22Rv1 (cell line): ENCODE data around the gene IFT122.

ENCODE experiments used
- H3K27ac ChIP-seq: fragments of 450-650 bp; 2 replicates; pipeline ENCODE4 v1.5.1; 2017
- ZFX ChIP-seq: fragments of 450-650 bp; IDR thresholded peaks from 2 replicates; pipeline ENCODE4 v1.6.1; 2017; ENCODE audit warnings: antibody characterized with exemption, borderline replicate concordance
- TF ChIP-seq, protein P1 (sequence below): fragments of 450-650 bp; IDR thresholded peaks from 2 replicates; pipeline ENCODE4 v1.5.1; 2017; ENCODE audit warnings: mild to moderate bottlenecking

Gene IFT122

DNA sequence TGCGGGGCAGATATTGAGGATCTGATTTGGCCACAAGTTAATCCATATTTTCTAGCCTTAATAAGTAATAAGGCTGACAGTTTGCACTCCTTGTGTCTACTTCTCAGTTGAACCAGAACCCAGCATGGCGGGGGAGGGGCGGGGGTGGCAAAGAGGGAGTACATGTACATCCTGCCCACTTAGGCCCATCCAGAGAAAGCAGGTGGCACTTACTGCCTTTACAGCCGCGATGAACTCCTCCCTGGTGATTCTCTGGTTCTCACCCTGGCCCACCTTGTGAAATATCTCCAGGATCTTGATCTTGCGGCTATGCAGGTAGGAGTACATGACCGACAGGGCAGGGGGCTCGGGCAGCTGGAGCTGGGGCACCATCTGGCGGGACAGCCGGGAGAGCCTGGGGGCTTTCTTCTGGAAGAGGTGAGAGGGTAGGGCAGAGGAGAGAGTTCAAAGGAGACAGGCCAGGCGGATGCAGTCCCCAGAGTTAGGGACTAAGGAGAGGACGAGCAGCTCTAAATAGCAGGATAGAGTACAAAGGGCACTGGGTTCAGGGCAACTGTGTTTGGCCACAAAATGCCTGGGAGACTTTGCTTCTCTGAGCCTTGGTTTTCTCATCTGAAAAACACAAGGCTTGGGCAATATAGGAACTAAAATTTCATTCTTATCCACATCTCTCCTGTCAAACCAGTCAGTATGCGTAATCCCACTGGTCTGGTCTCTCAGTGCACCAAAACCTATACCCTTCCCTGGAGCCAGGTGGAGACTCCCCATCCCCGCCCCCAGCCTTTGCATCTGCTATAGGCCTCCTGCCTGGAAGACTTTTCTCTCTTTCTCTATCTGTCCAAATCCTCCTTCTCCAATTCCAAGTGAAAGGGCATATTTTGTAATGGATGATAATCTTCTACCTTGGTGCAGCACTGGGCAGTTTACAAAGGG lies 21.7 kb upstream of the IFT122 start:
- TF ChIP-seq, protein P1, sequence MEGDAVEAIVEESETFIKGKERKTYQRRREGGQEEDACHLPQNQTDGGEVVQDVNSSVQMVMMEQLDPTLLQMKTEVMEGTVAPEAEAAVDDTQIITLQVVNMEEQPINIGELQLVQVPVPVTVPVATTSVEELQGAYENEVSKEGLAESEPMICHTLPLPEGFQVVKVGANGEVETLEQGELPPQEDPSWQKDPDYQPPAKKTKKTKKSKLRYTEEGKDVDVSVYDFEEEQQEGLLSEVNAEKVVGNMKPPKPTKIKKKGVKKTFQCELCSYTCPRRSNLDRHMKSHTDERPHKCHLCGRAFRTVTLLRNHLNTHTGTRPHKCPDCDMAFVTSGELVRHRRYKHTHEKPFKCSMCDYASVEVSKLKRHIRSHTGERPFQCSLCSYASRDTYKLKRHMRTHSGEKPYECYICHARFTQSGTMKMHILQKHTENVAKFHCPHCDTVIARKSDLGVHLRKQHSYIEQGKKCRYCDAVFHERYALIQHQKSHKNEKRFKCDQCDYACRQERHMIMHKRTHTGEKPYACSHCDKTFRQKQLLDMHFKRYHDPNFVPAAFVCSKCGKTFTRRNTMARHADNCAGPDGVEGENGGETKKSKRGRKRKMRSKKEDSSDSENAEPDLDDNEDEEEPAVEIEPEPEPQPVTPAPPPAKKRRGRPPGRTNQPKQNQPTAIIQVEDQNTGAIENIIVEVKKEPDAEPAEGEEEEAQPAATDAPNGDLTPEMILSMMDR = no peak
- no peak for TF ChIP-seq ZFX
- no peak overlapping the region for H3K27ac ChIP-seq

DNA sequence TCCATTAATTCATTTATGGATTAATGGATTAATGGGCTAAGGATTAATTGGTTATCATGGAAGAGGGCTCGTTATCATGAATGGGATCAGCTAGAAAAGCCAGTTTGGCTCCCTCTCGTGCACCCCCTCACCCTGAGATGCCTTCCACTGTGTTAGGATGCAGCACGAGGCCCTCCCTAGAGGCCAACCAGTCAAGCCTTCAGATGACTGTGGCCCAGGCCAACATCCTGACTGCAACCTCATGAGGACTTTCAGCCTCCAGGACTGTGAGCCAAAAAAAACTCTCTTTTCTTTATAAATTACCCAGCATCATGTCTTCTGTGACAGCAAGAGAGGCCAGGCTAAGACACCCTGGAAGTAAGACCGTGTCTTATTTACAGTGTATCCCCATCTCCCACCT lies 20.5 kb upstream of the IFT122 start:
- TF ChIP-seq, protein P1 = no peak
- no peak for TF ChIP-seq ZFX
- H3K27ac ChIP-seq = no peak overlapping the region

DNA sequence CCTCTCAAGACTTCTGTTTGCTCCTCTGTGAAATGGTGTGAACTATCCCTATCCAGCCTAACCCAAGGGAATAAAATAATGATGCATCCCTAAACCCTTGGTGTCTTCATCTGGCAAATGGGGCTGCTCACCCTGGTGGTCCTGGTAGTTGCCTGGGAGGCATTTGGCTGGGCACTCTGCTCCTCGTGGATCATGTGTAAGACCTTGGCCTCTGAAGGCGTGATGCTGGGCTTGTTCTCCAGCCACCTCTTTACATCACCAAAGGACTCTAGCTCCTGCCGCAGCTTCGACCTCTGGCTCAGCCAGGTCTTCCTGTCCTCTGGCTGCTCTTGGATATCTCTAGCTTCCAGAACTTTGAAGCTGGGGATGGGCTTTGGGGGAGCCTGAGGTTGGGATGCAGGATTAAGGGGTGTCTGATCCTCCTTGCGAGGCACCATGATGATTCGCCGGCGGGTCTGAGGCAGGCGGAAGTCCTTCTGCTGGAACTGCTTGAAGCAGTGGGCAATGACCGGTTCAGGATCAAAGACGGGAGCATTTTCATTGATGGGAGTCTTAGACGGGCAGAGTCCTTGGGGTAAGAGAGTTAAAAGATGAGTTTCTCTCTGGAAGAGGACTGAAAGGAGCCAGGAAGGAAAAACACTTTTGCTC lies 18.7 kb upstream of the IFT122 start:
- H3K27ac ChIP-seq = no peak overlapping the region
- TF ChIP-seq, protein P1 = no peak
- TF ChIP-seq ZFX = no peak

DNA sequence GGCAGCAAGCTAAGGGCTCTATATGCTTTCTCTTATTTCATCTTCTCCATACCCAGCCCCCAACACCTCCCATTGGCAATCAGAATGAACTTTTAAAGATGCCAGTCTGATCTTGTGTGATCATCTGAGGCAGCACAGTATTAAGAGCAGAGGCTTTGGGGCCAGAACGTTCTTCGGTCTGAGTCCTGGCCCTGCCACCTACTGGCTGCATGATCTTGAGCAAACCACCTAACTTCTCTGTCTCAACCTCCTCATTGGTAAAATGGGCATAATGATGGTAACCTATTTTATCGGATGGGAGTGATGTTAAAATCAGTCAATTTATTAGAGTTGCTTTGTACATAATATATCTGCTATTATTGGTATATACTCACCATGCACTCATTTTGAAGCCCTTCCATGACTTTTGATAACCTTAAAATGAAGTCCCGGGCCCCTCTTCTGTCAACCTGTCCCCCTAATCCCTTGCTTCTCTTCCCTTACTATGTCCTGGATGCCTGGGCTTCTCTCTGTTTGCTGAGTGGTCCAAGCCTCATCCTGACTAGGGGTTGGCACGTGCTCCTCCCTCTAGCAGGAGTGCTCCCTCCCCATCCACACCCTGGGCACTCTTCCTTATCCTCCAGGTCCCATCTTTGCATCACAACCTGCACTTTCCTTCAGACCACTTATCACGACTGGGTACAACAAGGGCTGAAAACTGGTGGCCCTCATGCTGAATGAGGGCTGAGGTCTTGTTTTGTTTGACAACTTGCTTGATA lies 17.9 kb upstream of the IFT122 start:
- TF ChIP-seq ZFX = no peak
- TF ChIP-seq, protein P1 = no peak
- no peak overlapping the region for H3K27ac ChIP-seq

DNA sequence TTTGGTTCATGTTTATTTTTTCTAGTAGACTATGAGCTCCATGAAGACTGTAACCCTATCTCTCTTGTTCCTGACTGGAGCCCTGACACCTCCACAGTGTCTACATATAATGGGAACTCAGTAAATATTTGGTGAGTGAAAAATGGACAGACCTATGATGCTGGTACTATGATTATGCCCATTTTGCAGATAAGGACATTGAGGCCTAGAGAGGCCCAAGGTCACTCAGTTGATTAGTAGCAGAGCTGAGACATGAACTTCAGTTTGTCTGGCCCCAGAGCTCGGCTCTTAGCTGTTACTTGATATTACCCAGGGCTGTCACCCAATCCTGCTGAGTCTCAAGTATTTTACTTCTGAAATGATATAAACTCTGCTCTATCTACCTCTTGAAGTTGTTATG lies 17.1 kb upstream of the IFT122 start:
- H3K27ac ChIP-seq = peak overlapping the region; percentile 64; the same call in 1 of the 2 replicates

DNA sequence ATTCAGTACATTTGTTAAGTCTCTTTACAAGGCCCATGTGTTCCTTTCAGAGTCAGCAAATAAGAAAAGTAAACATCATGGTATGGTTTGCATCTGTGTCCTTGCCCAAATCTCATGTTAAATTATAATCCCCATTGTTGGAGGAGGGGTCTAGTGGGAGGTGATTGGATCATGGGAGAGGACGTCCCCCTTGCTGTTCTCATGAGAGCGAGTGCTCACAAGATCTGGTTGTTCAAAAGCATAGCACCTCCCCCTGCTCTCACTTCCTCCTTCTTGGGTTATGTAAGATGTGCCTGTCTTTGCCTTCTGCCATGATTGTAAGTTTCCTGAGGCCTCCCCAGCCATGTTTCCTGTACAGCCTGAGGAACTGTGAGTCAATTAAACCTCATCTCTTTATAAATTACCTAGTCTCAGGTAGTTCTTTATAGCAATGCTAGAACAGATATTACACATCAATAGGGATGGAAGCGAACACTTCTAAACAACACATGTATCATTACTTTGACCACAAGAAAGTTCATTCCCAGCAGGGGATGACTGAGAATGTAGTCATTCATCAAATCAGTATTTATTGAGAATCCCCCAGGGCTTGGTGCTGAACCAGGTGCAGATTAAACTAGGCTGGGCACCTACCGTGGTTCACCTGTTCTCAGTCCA lies 15.7 kb upstream of the IFT122 start:
- H3K27ac ChIP-seq = peak overlapping the region; percentile 64
- TF ChIP-seq ZFX = no peak
- TF ChIP-seq, protein P1 = no peak

More for the DNA sequence above, 17.1 kb upstream of the IFT122 start:
- TF ChIP-seq, protein P1 = no peak
- no peak for TF ChIP-seq ZFX
